Activated CD4-positive, alpha-beta T cell treated with anti-CD3 and anti-CD28 coated beads for 36 hours (primary cell): Measurements from ENCODE around the gene SINHCAF. TPM values are rescaled to one million over a fixed set of nuclear protein-coding genes. Genes with fewer than 3 reads are reported as not detected.
A peak's percentile ranks its signal among the peaks of the same experiment; 100 is the strongest.

Experiments
- ATAC-seq: fragments of 200-7000 bp; cut with Tn5 transposase; one replicate; pipeline ENCODE4 v1.10.0; 2021; ENCODE audit warnings: mild to moderate bottlenecking, moderate library complexity
- CTCF ChIA-PET: fragments of 350-600 bp; sonication (Branson Sonifier 250); formaldehyde crosslinking; loops from one replicate; lab custom pipeline; 2021; ENCODE audit warnings: antibody characterized with exemption; lab: Charles Lee
- POLR2A ChIA-PET: fragments of 350-600 bp; sonication (Branson Sonifier 250); formaldehyde crosslinking; loops from one replicate; lab custom pipeline; 2021; ENCODE audit warnings: antibody characterized with exemption, inconsistent platforms; lab: Charles Lee
- DNase-seq: peaks from one replicate; pipeline ENCODE4 v3.0.0-alpha.2; 2020
- H3K27ac Mint-ChIP-seq: one replicate; pipeline ENCODE4 v1.8.0; 2021; ENCODE audit warnings: mixed read lengths
- H3K27me3 Mint-ChIP-seq: one replicate; pipeline ENCODE4 v1.8.0; 2021; ENCODE audit warnings: mixed read lengths
- H3K36me3 Mint-ChIP-seq: one replicate; pipeline ENCODE4 v1.8.0; 2021; ENCODE audit warnings: low read depth, mixed read lengths
- H3K4me1 Mint-ChIP-seq: one replicate; pipeline ENCODE4 v1.8.0; 2021; ENCODE audit warnings: mixed read lengths
- H3K4me3 Mint-ChIP-seq: one replicate; pipeline ENCODE4 v1.8.0; 2021; ENCODE audit warnings: mild to moderate bottlenecking, moderate library complexity, mixed read lengths
- H3K9me3 Mint-ChIP-seq: one replicate; pipeline ENCODE4 v1.8.0; 2021; ENCODE audit warnings: low read depth, mixed read lengths
- intact Hi-C, 2 experiments: fragments of 100-400 bp; cut with DNase I in 1 of 2; cut with micrococcal nuclease in 1 of 2; formaldehyde crosslinking; loops; one replicate each; pipeline versions ENCODE4 v1.14.2 to v1.15.1; 2022 to 2024; cut with DNase I, micrococcal nuclease
- total RNA-seq, 2 experiments: library from RNA; stranded (reverse); gene quantifications; one replicate each; pipeline ENCODE4 v1.2.3, GENCODE V29; 2021

SINHCAF gene
- total RNA-seq, 2 experiments from 2014 or later, result 187 to 211 TPM

GRCh38 chr12:31306866-31307265, 19.1 kb downstream of the SINHCAF start:
- H3K4me1 Mint-ChIP-seq, result peaks cover 64% of the 10 kb centered on the region
- POLR2A ChIA-PET, result no interaction called here

DNA sequence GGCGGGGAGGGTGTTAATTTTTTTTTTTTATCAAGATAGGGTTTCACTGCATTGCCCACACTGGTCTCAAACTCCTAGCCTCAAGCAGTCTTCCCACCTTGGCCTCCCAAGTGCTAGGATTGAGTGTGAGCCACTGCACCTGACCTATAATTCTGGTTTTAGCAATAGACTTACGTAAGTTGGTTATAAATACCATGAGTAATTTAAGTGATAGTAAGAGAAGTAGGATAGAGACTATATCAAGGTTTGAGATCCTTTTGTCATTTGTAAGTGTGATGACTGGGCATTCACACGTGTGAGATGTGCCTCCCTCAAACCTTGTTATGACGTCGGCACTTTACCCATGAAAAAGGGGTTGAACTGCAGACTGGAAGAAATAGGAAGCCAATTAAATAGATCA, 22.5 kb downstream of the SINHCAF start:
- CTCF ChIA-PET, result interaction anchor here (0.7 to 1.5 kb wide), 2 partner anchors 29 to 31 kb away, joined by 3 to 5 read pairs; no protein-coding TSS in a partner anchor
- Mint-ChIP-seq H3K36me3 (peaks cover 70% of the 10 kb centered on the region), H3K4me3 (no peak overlapping the region), H3K27ac (peak overlapping the region; percentile 5), H3K27me3 (no peaks in the 10 kb centered on the region), H3K9me3 (no peaks in the 10 kb centered on the region), H3K4me1 (peaks cover 58% of the 10 kb centered on the region)
- ATAC-seq (peak; percentile 44), DNase-seq (no peak)
- intact Hi-C loops, result no loop called here
- POLR2A ChIA-PET, result no interaction called here

More at GRCh38 chr12:31306866-31307265, 19.1 kb downstream of the SINHCAF start:
- DNase-seq, result no peak
- intact Hi-C loops, result no loop called here
- H3K36me3 Mint-ChIP-seq, result peaks cover 69% of the 10 kb centered on the region
- no peak overlapping the region for H3K27ac Mint-ChIP-seq
- no peak for ATAC-seq
- no peaks in the 10 kb centered on the region for H3K27me3 Mint-ChIP-seq
- no peak overlapping the region for H3K4me3 Mint-ChIP-seq
- no peaks in the 10 kb centered on the region for H3K9me3 Mint-ChIP-seq
- CTCF ChIA-PET, result no interaction called here

- POLR2A ChIA-PET, result no interaction called here
- H3K9me3 Mint-ChIP-seq, result no peaks in the 10 kb centered on the region
- no peaks in the 10 kb centered on the region for H3K27me3 Mint-ChIP-seq
- CTCF ChIA-PET, result no interaction called here
- no peak for ATAC-seq
- H3K4me3 Mint-ChIP-seq, result no peak overlapping the region
- no peak for DNase-seq
- peaks cover 69% of the 10 kb centered on the region for H3K36me3 Mint-ChIP-seq
- no peak overlapping the region for H3K27ac Mint-ChIP-seq
- intact Hi-C loops, result no loop called here
- peaks cover 47% of the 10 kb centered on the region for H3K4me1 Mint-ChIP-seq
These were observed 24.6 kb downstream of the SINHCAF start for GRCh38 chr12:31301311-31301710.

DNA sequence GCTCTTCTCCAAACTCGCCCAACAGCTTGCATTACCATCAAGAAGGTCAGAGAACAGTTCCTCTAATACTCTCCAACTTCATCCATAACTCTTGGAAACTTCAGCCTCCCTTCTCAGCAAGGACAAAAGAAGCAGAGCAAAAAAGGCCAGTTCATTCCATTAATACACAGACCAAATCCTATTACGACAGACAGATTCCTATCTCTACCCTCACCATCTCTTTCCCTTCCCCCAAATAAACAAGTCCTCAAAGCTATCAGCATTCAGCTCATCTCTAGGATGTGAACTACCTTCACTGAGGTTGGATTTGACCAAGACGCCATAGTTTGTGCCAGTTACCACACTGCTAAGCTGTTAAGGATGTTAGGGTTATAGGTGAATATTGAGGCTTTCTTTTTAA, 25.2 kb downstream of the SINHCAF start:
- intact Hi-C loops, result no loop called here
- peaks cover 68% of the 10 kb centered on the region for H3K36me3 Mint-ChIP-seq
- H3K9me3 Mint-ChIP-seq, result no peaks in the 10 kb centered on the region
- H3K27ac Mint-ChIP-seq, result peak overlapping the region; percentile 60
- H3K4me3 Mint-ChIP-seq, result no peak overlapping the region
- no peaks in the 10 kb centered on the region for H3K27me3 Mint-ChIP-seq
- peaks cover 46% of the 10 kb centered on the region for H3K4me1 Mint-ChIP-seq
- ATAC-seq, result no peak
- POLR2A ChIA-PET, result no interaction called here
- no peak for DNase-seq
- CTCF ChIA-PET, result interaction anchor here (4.3 kb wide), 1 partner anchor 29 kb away, joined by 18 read pairs; no protein-coding TSS in a partner anchor

DNA sequence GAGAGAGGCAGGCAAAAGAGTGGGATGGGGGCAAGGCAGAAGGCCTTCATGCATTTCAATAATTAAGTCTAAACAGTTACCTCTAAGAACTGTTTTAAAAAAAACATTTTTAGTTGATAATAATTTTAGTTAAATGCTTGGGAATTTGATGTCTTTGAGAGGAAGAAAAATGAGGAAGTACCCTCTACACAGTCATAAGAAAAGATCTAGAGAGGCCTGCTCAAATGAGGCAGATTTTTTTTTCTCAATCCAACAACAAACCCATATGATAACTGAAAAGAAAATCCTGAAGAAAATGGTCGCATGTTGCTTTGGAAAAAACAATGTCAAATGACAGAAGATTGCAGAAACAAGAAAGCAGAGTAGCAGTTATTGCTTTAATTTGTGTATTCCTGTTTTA, 25.6 kb downstream of the SINHCAF start:
- ChIA-PET POLR2A (no interaction called here), CTCF (interaction anchor here (4.3 kb wide), 1 partner anchor 29 kb away, joined by 18 read pairs; no protein-coding TSS in a partner anchor)
- H3K4me3 Mint-ChIP-seq, result no peak overlapping the region
- no peak for DNase-seq
- no peaks in the 10 kb centered on the region for H3K9me3 Mint-ChIP-seq
- H3K36me3 Mint-ChIP-seq, result peaks cover 67% of the 10 kb centered on the region
- ATAC-seq, result no peak
- H3K27ac Mint-ChIP-seq, result no peak overlapping the region
- peaks cover 45% of the 10 kb centered on the region for H3K4me1 Mint-ChIP-seq
- intact Hi-C loops, result no loop called here
- H3K27me3 Mint-ChIP-seq, result no peaks in the 10 kb centered on the region

DNA sequence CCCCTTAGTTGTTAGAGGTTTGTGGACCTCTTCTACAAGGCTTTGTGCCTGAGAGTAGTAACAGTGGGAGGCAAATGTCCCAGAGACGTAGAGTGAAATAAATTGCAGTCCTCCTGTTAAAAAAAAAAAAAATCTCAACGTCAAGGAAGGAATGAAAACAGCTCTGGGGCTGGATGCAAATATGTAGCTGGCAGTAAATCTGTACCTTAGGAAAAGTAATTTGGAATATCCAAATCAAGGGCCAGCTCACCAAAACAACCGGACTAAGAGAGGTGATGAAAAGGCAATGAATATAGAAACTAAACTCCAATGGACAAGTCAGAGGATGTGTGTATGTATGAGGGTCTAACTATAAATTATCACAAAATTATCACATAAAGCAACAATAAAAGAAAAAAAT, 27.0 kb downstream of the SINHCAF start:
- H3K36me3 Mint-ChIP-seq, result peaks cover 58% of the 10 kb centered on the region
- POLR2A ChIA-PET, result no interaction called here
- no peak overlapping the region for H3K4me3 Mint-ChIP-seq
- intact Hi-C loops, result no loop called here
- no peaks in the 10 kb centered on the region for H3K27me3 Mint-ChIP-seq
- ATAC-seq (no peak), DNase-seq (no peak)
- H3K27ac Mint-ChIP-seq, result peak overlapping the region; percentile 69
- peaks cover 31% of the 10 kb centered on the region for H3K4me1 Mint-ChIP-seq
- H3K9me3 Mint-ChIP-seq, result no peaks in the 10 kb centered on the region
- CTCF ChIA-PET, result interaction anchor here (1.3 to 4.3 kb wide), 2 partner anchors 9 to 27 kb away, joined by 3 to 18 read pairs; no protein-coding TSS in a partner anchor

GRCh38 chr12:31298515-31298910, 27.4 kb downstream of the SINHCAF start:
- POLR2A ChIA-PET, result no interaction called here
- Mint-ChIP-seq H3K36me3 (peaks cover 56% of the 10 kb centered on the region), H3K9me3 (no peaks in the 10 kb centered on the region), H3K27ac (peak overlapping the region; percentile 83), H3K4me1 (peaks cover 28% of the 10 kb centered on the region), H3K4me3 (no peak overlapping the region), H3K27me3 (no peaks in the 10 kb centered on the region)
- intact Hi-C loops, result no loop called here
- no peak for ATAC-seq
- CTCF ChIA-PET, result interaction anchor here (1.3 to 4.3 kb wide), 2 partner anchors 8 to 27 kb away, joined by 3 to 18 read pairs; no protein-coding TSS in a partner anchor
- DNase-seq, result no peak

- CTCF ChIA-PET, result interaction anchor here (1.3 to 4.3 kb wide), 2 partner anchors 8 to 26 kb away, joined by 3 to 18 read pairs; no protein-coding TSS in a partner anchor
- Mint-ChIP-seq H3K4me3 (no peak overlapping the region), H3K27me3 (no peaks in the 10 kb centered on the region), H3K36me3 (peaks cover 57% of the 10 kb centered on the region), H3K4me1 (peaks cover 26% of the 10 kb centered on the region), H3K27ac (peak overlapping the region; percentile 83), H3K9me3 (no peaks in the 10 kb centered on the region)
- POLR2A ChIA-PET, result no interaction called here
- ATAC-seq, result no peak
- DNase-seq, result no peak
- intact Hi-C loops, result no loop called here
These were observed 28.1 kb downstream of the SINHCAF start for GRCh38 chr12:31297572-31298514.

DNA sequence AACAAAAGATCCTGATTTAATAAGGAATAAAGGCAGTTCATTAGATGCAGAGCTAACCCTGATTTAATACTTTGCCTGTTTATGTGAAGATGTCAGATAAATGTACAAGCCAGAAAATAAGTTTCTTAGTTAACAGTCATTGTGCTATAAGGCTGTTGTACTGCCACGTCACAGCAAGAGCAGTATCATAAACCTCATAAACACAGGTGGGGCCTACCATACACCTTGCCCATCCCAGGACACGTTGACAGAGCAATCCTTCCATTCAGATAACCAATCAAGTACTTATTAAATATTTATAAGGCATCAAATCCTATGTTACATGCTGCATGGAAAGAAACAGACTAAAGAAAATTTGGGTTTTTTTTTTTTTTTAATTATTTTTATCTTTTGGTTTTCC, 36.5 kb downstream of the SINHCAF start:
- intact Hi-C loops, result no loop called here
- ChIA-PET CTCF (interaction anchor here (0.6 to 1.6 kb wide), 4 partner anchors 18 to 57 kb away, joined by 3 to 12 read pairs (median 4); no protein-coding TSS in a partner anchor), POLR2A (no interaction called here)
- DNase-seq, result no peak
- Mint-ChIP-seq H3K27ac (peak overlapping the region; percentile 7), H3K9me3 (no peaks in the 10 kb centered on the region), H3K4me1 (no peaks in the 10 kb centered on the region), H3K4me3 (no peak overlapping the region), H3K36me3 (peaks cover 66% of the 10 kb centered on the region), H3K27me3 (no peaks in the 10 kb centered on the region)
- no peak for ATAC-seq

- Mint-ChIP-seq H3K4me3 (no peak overlapping the region), H3K27ac (no peak overlapping the region), H3K27me3 (no peaks in the 10 kb centered on the region), H3K9me3 (no peaks in the 10 kb centered on the region), H3K36me3 (peaks cover 65% of the 10 kb centered on the region), H3K4me1 (no peaks in the 10 kb centered on the region)
- POLR2A ChIA-PET, result no interaction called here
- CTCF ChIA-PET, result interaction anchor here (1.6 kb wide), 1 partner anchor 17 kb away, joined by 12 read pairs; no protein-coding TSS in a partner anchor
- DNase-seq (no peak), ATAC-seq (no peak)
- intact Hi-C loops, result no loop called here
These were observed 37.6 kb downstream of the SINHCAF start for GRCh38 chr12:31288381-31288780.

- CTCF ChIA-PET, result interaction anchor here (0.6 to 1.0 kb wide), 2 partner anchors 8 to 25 kb away, joined by 3 read pairs; no protein-coding TSS in a partner anchor
These were observed 45.8 kb downstream of the SINHCAF start for GRCh38 chr12:31280183-31280582.

More at GRCh38 chr12:31280183-31280582, 45.8 kb downstream of the SINHCAF start:
- ATAC-seq (no peak), DNase-seq (no peak)
- Mint-ChIP-seq H3K4me1 (no peaks in the 10 kb centered on the region), H3K36me3 (peaks cover 48% of the 10 kb centered on the region), H3K4me3 (no peak overlapping the region), H3K27me3 (no peaks in the 10 kb centered on the region), H3K27ac (peak overlapping the region; percentile 39), H3K9me3 (no peaks in the 10 kb centered on the region)
- POLR2A ChIA-PET, result no interaction called here
- intact Hi-C loops, result no loop called here
